ENCODE results near the gene DPYD. TPM values are rescaled to one million over a fixed set of nuclear protein-coding genes. Genes with fewer than 3 reads are reported as not detected.

The DPYD gene
- total RNA-seq, 4 donors from 2014 or later: 30.6 to 58.4 (median 35.4) TPM

DNA sequence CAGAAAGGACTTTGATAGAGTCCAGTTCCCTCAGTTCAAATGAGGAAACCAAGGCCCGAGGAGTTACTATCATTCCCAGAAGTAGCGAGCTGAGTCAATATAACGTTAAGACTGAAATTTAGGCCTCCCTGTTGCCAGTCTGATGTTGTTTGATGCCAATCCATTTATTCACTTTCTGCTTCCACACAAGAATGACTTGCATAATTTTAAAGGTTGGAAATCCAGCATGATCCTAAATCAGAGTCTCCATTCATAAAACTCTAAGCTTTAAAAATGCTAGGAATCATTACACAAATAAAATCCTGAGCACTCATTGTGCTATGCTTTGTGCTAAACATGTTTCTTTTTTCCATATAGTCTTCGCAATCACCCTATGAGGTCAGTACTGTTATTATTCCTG, 784.9 kb downstream of the DPYD start:
- Histone ChIP-seq H3K4me1 (peaks cover 0 to 6% (median 0%) of the 10 kb centered on the region in 3 donors), H3K4me3 (no peak overlapping the region), H3K27me3 (no peaks in the 10 kb centered on the region), H3K27ac (no peak overlapping the region), H3K36me3 (no peaks in the 10 kb centered on the region), H3K9me3 (no peaks in the 10 kb centered on the region)
- DNase-seq: no peak
- TF ChIP-seq POLR2A (IDR thresholded peaks at IDR 0.05): no peak
- TF ChIP-seq, protein P1, sequence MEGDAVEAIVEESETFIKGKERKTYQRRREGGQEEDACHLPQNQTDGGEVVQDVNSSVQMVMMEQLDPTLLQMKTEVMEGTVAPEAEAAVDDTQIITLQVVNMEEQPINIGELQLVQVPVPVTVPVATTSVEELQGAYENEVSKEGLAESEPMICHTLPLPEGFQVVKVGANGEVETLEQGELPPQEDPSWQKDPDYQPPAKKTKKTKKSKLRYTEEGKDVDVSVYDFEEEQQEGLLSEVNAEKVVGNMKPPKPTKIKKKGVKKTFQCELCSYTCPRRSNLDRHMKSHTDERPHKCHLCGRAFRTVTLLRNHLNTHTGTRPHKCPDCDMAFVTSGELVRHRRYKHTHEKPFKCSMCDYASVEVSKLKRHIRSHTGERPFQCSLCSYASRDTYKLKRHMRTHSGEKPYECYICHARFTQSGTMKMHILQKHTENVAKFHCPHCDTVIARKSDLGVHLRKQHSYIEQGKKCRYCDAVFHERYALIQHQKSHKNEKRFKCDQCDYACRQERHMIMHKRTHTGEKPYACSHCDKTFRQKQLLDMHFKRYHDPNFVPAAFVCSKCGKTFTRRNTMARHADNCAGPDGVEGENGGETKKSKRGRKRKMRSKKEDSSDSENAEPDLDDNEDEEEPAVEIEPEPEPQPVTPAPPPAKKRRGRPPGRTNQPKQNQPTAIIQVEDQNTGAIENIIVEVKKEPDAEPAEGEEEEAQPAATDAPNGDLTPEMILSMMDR (IDR thresholded peaks at IDR 0.05): no peak
- intact Hi-C loops (cut with DNase I): no loop called here
- 94 to 98% methylated on average over 4 of the region's 4 CpGs for WGBS, 2 donors

DNA sequence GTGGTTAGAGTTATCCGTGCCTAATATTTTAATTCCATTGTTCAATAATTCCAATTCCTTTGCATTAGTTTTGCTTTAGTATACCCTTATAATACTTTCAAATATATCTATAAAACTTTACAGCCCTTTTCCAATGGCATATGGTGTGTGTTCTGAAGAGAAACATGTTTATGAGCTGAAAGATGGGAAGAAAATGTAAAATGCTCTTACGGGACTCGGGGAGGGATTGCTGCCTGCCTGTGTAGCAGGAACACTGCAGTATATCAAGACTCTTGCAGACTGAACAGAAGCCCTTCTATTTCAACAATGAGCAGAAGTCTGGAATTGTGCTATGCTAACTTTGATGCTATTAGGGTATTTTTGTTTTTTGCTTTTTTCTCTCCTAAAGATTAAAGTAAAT, 792.4 kb downstream of the DPYD start:
- Histone ChIP-seq H3K27me3 (no peaks in the 10 kb centered on the region), H3K9me3 (no peaks in the 10 kb centered on the region), H3K27ac (no peak overlapping the region), H3K36me3 (no peaks in the 10 kb centered on the region), H3K4me3 (no peak overlapping the region), H3K4me1 (no peaks in the 10 kb centered on the region)
- DNase-seq: no peak
- intact Hi-C loops (cut with DNase I): no loop called here
- 86 to 96% methylated on average over 3 of the region's 3 CpGs for WGBS, 2 donors
- no peak for TF ChIP-seq POLR2A (IDR thresholded peaks at IDR 0.05)
- TF ChIP-seq, protein P1 (IDR thresholded peaks at IDR 0.05): no peak

DNA sequence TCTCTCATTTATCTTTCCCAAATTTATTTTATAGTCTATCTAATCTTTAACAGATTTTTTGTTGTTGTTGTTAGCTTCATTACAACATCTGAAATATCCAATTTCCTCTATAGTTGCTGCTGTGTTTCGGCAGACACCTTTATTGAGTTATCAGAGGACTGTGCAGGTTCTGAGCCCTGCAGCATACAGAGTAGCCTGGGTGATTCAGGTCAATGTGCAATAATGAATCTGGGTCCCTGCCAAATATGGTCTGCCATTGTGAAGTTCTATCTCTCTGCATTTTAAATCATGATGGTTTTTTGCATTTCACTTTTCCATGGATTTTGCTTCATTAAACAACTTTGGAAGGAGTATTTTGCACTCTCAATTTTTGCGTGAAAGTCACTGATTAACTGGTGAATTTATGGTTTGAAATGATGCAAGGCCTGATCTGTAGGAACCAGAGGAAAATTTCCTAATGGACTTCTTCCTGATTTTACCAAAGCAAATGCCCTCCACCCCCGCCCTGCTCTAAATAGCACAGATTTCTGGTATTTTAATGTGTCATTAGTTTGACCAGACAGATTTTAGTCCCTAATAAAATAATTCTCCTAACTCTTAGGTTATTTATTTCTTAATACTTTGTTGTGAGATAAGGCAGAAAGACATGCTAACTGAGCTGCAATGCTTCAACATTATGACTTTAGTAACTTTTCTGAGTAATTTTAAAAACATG, 797.0 kb downstream of the DPYD start:
- Histone ChIP-seq H3K27me3 (no peaks in the 10 kb centered on the region), H3K27ac (no peak overlapping the region), H3K36me3 (no peaks in the 10 kb centered on the region), H3K9me3 (no peaks in the 10 kb centered on the region), H3K4me1 (no peaks in the 10 kb centered on the region), H3K4me3 (no peak overlapping the region)
- 80 to 82% methylated on average over 3 of the region's 3 CpGs for WGBS, 2 donors
- DNase-seq: no peak
- intact Hi-C loops (cut with DNase I): no loop called here
- TF ChIP-seq POLR2A (IDR thresholded peaks at IDR 0.05): no peak
- TF ChIP-seq, protein P1 (IDR thresholded peaks at IDR 0.05): no peak

DNA sequence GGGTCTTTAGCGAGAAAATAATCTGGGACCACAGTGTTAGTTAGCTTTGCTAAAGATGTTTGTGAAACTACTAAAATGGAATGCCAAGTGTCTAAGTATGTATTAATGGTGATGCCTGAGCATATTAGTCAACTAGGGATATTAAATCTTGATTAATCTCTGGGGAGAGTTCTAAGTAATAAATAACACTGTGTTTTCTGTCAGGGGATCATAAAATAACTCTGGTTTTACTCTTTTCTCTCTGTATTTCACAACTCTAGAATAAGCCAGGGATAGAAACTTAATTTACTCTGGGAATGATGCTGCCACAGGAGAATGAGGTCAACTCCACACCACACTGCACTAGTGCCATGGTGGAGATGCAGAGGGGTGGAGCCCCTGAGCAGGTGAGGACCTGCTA, 800.0 kb downstream of the DPYD start:
- Histone ChIP-seq H3K4me1 (no peaks in the 10 kb centered on the region), H3K4me3 (no peak overlapping the region), H3K27ac (no peak overlapping the region), H3K27me3 (no peaks in the 10 kb centered on the region), H3K9me3 (no peaks in the 10 kb centered on the region), H3K36me3 (no peaks in the 10 kb centered on the region)
- no peak for DNase-seq
- intact Hi-C loops (cut with DNase I): no loop called here
- WGBS, 2 donors: 93 to 100% methylated on average over 1 of the region's 1 CpG
- TF ChIP-seq POLR2A (IDR thresholded peaks at IDR 0.05): no peak
- TF ChIP-seq, protein P1 (IDR thresholded peaks at IDR 0.05): no peak

DNA sequence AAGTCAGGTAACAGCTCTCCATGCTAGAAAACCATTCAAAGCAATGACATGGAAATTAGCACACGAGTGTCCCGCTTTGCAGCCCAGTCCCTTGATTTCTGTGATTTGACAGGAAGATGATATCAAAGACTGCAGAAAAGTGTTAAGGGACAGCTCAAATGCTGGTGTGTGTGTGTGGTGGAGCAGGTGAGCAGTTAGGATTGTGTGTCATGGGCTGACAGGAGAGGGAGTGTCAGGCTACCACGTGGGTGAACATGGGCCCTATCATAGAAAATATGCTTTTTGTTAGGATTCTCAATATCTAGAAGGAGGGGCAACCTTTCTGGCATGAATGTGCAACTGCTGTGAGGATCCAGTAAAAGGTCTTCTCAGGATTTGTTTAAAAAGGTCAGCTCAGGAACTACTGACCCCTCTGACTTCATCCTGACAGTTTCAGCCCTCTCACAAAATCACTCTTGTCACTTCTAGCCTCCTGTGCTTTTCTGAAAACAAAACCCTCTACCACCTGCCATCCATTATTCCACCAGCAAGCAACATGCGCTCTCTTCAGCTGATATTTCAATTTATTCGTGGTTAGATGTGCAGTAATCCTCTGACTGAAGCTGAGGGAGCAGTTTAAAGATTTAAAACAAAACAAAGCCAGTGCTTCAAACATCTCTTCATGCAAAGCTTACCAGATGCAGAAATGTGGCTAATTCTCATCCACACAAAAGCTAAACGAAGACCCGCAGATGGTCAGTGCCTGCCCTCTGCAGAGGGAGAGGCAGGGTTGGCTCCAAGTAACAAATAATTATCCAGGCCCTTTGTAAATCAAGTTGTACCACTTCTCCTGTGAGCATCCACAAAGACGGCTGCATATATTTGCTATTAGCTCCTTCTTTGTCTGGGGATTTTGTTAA, 801.3 kb downstream of the DPYD start:
- H3K4me1 ChIP-seq: no peaks in the 10 kb centered on the region
- no peak for TF ChIP-seq POLR2A (IDR thresholded peaks at IDR 0.05)
- TF ChIP-seq, protein P1 (IDR thresholded peaks at IDR 0.05): no peak
- H3K36me3 ChIP-seq: no peaks in the 10 kb centered on the region
- no peaks in the 10 kb centered on the region for H3K9me3 ChIP-seq
- DNase-seq: no peak
- no peaks in the 10 kb centered on the region for H3K27me3 ChIP-seq
- WGBS, 2 donors: 73 to 79% methylated on average over 7 to 8 of the region's 8 CpGs
- H3K27ac ChIP-seq: no peak overlapping the region
- H3K4me3 ChIP-seq: no peak overlapping the region
- intact Hi-C loops (cut with DNase I): no loop called here
